Glomerular visceral epithelial cell (primary cell): ENCODE results near the gene TMEM54.
"Not testable (repeated sequence)": the region's sequence is repeated elsewhere in the genome, so short reads cannot be mapped to it uniquely, and the experiment has no call there.

Experiments used
- DNase-seq: peaks from one replicate; pipeline ENCODE4 v3.0.0-alpha.2; 2016; ENCODE audit errors: extremely low spot score

The TMEM54 gene

DNA sequence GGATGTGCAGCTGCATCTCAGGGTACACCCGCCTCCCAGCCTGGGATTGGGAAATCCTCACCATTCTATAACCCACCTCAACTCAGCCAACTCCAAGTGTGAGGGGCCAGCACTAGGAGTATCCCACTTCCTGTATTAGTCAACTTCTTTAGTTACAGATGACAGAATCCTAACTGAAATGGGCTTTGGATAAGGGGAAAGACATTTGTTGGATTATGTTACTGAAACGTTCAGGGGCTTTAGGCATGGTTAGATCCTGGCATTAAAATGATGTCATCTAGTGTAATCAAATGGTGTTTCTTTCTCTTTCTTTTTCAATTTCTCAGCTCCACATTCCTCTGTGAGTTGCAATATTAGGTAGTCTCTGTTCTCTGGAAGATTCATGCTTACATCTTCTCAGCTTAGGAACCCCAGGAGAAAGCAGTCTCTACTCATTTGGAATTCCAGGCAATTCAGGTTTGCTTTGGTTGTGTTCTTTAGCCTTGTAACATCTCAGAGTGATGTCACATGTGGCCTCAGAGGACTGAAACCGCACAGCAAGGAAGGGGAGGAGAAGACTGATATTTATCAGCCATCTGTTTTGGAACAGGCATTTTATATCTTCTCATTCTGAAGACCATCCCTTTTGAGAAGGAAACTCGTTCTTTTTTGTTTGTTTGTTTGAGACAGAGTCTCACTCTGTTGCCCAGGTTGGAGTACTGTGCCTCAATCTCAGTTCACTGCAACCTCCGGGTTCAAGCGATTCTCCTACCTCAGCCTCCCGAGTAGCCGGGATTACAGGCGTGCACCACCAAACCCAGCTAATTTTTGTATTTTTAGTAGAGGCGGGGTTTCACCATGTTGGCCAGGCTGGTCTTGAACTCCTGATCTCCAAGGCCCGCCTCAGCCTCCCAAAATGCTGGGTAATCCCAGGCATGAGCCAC lies 18.9 kb upstream of the TMEM54 start:
- DNase-seq = peak; percentile 86

DNA sequence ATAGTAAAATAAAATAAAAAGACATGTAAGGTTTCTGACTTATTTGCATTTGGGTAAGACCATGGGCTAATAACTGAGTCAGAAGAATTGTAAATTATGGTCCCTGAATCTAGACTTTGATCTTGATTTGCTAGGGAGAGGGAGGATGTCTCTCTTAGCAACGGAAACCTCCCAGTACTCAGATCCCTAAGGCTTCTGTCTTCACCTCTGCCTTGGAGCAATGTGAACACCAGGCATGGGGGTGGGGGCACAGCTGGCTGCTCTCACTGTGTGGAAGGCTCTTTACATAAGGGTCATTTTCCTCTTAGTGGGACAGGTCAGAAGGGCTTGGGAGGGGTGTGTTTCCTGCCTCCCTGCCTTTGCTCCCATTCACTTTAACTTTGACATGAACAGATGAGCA lies 17.0 kb upstream of the TMEM54 start:
- DNase-seq = no peak

DNA sequence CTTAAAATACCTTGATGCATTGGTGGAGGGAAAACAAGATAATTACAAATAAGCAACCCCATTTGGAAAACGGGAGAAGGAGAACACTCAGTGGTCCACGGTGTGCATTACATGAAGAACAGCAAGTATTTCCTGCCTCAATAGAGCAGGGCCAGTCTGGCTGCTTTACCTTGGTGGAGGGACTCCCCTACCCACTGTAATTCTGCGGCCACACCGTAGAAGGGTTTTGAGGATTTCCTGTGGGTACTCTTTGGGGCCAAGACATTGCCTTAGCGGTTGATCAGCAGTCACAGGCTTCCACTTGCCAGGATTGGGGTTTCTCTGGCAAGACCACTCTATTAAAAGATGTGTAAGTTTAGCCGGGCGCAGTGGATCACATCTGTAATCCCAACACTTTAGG lies 16.3 kb upstream of the TMEM54 start:
- DNase-seq = no peak

DNA sequence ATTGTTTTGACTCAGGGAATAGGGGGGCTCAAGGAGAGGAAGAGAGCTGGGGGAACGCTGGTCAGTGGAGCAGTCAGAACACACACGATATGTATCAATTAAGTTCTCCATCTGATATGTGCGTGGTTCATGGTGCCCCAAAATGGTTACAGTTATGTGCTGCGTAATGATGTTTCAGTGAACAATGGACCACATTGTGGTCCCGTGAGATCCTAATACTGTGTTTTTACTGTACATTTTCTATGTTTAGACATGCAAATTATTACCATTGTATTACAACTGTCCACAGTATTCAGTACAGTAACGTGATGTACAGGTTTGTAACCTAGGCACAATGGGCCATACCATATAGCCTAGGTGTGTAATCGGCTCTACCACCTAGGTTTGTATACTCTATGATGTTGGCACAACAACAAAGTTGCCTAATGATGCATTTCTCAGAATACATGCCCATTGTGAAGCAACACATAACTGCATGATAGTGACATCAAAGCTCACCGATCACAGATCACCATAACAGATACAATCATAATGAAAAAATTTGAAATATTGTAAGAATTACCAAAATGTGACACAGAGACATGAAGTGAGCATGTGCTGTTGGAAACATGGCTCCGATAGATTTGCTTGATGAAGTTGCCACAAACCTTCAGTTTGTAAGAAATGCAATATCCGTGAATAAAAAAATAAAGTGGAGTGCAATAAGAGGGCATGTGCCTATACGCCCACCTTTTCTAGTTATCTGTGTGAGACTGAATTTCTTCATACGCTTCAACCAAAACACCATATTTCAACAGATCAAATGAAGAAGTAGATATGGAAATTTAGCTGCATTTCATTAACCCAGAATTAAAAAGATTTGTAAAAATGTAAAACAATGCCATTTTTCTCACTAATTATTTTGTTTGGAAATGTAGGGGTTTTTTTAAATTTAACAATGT lies 14.8 kb upstream of the TMEM54 start:
- no peak for DNase-seq

DNA sequence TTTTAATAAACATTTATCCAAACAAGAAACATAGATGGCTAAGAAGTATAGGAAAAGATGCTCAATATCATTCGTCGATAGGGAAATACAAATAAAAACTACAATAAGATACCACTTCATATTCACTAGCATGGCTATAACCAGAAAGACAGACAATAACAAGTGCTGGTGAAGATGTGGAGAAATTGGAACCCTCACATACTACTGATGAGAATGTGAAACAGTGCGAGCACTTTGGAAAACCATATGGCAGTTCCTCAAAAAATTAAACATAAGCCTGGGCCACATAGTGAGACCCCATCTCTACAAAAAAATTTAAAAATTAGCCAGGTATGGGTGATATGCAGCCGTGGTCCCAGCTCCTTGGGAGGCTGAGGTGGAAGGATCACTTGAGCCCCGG lies 9.1 kb upstream of the TMEM54 start:
- DNase-seq = no peak

DNA sequence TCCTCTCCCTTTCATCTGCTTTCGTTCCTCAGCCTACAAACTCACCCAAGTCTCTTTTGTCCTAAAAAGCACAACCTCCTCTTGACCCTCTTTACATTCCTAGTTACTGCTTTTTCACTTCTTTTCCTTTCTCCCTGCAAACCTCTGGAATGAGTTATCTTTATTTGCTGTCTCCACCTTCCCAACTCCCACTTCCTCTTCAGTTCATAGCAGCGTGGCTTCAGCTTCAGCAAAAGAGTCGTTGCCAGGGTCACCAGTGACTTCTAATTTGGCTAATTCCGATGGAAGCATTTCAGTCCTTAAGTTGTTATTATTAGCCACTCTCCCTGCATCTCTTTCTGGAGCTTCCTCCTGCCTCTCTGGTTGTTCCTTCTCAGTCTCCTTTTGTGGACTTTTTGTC lies 6.2 kb upstream of the TMEM54 start:
- no peak for DNase-seq

DNA sequence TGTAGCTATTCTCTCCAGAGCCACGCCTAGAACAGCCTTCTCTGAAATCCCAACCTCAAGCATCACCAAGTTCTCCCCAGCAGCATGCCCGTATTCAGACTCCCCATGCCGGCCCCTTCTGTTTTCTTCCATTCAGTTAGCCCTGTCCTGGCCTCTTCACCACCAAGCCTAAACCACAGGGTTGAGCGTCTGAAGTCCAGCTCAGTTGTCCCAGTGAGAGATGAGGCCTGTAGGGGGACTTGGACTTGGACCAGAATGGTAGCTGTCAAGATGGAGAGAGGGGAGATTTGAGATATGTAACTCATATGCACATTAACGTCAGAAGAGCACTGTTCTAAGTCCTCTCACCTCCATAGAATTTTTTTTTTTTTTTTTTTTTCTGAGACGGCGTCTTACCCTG lies 5.5 kb upstream of the TMEM54 start:
- DNase-seq = no peak

DNA sequence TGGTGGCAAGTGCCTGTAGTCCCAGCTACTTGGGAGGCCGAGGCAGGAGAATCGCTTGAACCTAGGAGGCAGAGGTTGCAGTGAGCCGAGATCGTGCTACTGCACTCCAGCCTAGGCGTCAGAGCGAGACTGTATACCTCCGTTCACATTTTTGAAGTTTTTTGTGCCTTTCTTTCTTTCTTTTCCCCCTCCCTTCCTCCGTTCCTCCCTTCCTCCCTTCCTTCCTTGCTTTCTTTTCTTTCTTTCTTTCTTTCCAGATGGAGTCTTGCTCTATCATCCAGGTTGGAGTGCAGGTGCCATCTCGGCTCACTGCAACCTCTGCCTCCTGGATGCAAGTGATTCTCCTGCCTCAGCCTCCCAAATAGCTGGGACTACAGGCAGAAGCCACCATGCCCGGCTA lies 4.4 kb upstream of the TMEM54 start:
- DNase-seq = not testable (repeated sequence)

DNA sequence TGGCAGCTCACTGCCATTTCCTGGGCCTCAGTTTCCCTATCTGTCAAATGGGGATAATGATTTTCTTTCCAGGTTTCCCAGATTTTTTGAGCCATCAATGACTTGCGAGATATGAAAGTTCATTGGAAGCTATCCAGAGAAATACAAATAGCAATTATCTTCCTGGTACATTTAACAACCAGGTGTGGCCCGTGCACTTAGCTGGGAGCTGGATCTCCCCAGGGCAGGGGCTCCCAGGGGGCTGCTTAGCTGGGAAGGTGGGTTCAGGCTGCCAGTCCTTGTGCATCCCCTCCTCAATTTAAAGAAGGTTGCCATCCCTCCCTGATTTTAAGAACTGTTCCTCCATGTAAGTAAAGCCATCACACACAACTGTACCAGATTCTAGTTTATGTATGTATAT lies 3.6 kb upstream of the TMEM54 start:
- DNase-seq = no peak

DNA sequence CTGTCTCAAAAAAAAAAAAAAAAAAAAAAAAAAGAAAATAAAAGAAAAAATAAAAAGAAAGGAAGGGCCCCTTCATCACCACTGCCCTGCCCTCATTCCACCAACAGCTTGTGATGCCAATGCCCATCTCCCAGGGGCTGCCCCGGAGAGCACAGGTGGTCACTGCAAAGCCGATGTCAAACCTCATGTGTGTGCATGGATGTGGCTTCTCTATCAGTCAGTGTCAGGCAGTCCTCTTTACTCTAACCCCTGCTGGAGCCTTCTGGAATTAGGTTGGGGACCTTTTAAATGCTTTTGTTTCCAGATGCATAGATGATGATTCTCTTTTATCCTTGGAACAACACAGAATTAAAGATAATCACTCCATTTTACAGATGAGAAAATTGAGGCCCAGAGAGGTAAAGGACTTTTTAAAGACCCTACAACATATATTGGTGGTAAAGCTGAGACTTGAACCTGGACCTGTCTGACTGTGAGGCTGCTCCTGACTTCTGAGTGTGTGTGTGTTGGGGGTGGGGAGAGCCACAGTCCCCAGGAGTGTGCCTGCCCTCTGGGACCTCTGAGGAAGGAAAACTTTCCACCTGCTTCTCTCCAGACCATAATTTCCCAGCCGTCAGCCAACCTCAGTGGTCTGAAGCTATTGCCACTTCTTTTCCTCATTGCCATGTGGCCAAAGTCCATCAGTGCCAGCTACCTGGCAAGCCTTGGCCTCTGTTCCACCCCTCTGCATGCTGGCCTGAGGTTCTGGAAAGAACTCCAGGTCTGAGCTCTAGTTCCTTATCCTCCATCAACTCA lies 3.0 kb upstream of the TMEM54 start:
- DNase-seq = no peak

DNA sequence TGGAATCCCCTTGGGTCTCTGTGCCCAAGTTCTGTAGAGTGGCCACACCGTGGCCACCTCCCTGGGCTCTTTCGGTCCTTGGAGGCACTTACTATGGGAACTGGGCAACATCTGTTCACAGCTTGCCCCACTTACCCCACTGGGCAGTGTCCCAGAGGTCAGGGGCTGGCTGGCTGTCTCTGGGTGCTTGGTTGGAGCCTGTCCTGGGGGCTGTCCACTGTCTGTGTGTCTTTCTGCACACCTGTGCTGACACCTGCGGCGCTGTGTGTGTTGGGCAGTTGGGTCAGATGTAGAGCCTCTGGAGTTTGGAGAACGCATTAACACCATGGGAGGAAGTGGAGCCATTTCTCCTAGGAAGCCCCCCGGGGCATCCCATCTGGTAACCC lies 1.3 kb upstream of the TMEM54 start:
- DNase-seq = no peak

DNA sequence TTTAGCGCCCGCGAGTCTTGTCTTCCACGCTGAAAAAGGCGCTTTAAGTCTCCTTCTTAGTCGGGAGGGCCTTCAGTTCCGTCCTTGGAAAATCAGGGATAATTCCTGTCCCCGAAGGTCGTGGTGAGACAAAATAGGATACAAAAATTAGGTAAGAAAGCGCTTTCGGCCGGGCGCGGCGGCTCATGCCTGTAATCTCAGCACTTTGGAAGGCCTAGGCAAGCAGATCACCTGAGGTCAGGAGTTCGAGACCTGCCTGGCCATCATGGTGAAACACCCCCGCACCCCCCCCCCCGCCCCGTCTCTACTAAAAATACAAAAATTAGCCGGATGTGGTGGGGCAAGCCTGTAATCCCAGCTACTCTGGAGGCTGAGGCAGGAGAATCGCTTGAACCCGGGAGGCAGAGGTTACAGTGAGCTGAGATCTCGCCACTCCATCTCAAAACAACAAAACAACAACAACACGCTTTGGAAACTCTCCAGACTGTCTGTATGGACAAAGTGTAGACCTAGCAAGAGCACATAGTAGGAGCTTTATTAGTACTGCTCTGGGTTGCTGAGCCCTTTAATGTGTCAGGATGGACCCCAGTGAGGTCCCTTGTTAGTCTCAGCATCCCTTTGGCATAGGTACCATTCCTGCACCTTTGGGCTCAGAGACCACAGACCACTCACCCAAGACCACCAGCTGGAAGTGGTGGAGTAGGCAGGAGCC lies 790 bp upstream of the TMEM54 start:
- no peak for DNase-seq

DNA sequence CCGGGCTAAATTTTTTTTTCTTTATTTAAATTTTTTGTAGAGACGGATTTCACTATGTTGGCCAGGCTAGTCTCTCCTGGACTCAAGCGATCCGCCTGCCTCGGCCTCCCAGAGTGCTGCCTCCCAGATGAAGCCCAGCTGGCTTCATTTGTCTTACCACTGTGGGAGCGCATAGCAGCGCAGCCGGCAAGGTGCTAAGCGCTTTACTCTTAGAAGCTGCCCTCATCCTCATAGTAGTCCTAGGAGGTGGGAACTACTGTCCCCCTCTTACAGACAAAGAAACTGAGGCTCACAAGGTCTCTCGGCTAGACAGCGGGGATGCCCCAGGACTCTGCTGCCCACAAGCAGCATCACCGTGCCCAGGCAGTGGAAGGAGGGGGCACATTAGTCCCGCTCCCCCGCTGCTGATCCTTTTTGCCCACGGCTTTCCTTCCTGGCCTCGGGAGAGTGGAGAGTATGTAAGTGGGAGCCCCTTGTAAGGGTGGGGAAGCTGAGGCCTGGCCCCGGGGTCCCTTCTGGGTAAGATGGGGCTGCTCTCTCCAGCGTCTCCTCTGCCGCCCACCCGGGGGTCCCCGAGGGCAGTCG lies 726 bp downstream of the TMEM54 start:
- no peak for DNase-seq

DNA sequence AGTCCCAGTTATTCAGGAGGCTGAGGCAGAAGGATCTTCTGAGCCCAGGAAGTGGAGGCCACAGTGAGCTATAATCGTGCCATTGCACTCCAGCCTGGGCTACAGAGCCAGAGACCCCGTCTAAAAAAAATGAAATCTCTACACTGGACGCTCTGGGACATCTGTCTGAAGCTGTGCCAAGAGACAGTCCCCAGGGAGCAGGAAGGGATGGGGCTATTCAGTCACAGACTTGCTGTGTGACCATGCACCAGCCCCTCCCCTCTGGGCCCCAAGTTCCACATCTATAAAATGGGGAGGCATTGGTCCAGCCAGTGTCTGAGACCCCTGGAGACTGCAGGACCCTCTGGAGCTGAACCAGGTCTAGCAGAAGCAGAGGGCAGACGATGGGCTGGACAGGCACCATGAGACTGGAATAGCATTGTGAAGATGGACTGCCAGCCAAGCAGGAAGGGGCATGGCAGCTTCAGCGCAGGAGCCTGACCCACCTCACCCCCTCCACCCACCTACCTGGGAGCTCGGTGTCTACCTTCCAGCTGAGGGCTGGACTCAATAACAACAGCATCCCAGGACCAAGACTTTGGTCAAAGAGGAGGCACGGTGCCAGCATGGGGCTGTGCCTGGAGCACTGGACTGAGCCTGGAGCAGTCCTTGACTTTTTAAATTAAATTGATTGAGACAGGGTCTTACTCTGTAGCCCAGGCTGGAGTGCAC lies 1.4 kb downstream of the TMEM54 start:
- no peak for DNase-seq

DNA sequence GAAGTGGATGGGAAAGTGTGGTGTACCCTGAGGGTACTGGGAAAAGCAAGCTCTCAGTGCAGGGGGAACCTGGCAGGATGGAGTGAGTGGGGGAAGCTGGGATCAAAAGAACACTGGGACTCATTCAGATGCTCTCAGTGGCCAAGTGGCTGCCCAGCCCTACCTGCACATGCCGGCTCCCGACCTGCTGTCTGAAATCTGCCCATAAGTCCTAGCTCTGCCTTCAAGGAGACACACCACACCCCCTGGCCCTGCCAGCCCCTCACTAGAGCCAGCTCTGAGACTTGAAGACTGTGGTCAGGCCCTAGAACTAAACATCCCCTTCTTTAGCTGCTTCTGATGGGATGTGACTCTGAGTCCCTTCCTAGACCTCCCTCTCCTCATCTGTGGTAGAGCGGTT lies 2.2 kb downstream of the TMEM54 start:
- DNase-seq = no peak

DNA sequence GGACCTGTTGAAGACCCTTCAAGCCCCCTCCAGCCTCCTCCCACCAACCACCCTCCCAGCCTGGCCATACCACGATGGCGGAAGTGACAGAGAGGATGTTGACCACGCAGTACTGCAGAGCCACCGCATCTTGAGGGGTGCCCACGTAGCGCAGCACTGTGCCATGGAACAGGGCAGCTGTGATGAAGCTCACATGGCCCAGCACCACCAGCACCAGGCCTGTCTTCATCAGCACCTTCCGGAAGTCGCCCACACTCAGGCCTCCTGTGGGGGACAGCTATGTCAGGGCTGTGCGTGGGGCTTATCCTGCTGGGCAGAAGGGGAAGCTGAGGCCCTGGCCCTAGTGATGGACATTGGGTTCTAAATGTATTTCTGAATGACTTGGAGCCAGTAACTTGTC lies 3.1 kb downstream of the TMEM54 start:
- DNase-seq = no peak

DNA sequence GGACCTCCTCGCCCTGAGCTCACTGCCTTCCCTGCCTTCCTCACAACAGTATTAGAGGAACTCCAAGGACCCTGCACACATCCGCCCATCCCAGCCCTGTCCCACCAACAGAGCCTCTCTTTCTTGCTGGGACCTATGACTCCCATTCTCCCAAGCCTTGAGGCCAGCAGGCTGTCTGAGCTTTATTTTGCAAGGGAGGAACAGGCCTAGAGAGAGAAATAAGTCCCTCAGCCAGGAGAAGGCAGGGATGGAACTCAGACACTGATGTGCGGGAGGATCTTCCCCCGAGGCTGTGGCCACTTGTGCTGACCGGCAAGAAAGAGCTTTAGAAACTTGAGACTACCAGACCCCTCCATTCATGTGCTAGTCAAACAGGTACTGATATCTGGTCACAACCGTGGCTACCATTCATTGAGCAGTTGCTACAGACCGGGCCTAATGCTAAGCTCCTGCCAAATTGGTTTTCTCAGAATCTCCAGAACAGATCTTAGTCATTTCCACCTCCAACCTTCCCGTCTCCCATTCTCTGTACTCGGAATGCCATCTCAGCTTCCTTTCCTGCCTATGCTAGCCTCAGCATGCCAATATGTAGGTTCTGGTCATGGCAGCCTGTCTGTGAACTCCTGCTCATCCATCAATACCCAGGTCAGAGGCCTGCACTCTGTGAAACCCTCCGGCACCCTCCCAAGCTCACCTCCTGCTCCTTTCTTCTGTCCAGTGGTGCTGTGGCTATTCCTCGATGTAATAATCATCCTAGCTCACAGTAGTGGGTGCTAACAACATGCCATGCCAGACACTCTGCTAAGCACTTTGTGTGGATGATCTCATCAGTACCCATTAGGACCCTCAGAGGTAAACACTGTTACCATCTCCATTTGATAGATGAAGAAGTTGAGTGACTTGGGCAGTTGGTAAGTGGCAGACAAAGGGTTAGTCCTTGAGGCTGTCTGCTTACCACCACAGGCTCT lies 3.8 kb downstream of the TMEM54 start:
- DNase-seq = no peak

DNA sequence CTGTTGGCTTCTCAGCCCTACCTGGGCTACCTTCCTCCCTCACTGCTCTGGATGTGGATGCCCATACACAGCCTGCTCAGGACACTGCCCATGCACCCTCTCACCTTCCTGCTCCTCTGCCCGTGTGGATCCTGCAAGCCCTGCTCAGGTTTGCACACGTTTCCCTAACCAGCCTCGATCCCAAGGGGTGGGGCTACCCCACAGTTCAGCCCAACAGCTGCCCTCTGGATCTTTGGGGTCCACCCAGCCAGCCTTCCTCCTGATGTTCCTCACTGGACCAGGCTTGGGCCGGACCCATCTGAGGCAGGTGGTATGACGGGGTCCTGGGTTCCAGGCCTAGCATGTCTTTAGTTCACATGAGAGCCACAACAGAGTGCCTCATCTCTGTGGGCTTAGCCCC lies 4.7 kb downstream of the TMEM54 start:
- DNase-seq = no peak
